HG03025 (cell line): ENCODE results near the gene ARFGAP1.

ENCODE experiments used
- ATAC-seq: cut with Tn5 transposase; IDR thresholded peaks from one replicate; pipeline ENCODE4 v1.9.1; 2021; ENCODE audit warnings: mild to moderate bottlenecking, moderate library complexity; ENCODE audit not compliant: unreplicated experiment, low FRiP score

ARFGAP1 gene

GRCh38 chr20:63289311-63290135, 16.9 kb downstream of the ARFGAP1 start:
- no peak for ATAC-seq

GRCh38 chr20:63290136-63290676, 17.6 kb downstream of the ARFGAP1 start:
- no peak for ATAC-seq

- ATAC-seq, result no peak
Observed at GRCh38 chr20:63290677-63291472, 18.3 kb downstream of the ARFGAP1 start.

- ATAC-seq, result no peak
Observed at GRCh38 chr20:63291811-63292210, 19.2 kb downstream of the ARFGAP1 start.

- ATAC-seq, result no peak
Observed at GRCh38 chr20:63292292-63292701, 19.7 kb downstream of the ARFGAP1 start.

GRCh38 chr20:63292904-63293303, 20.3 kb downstream of the ARFGAP1 start, which contains the start of gene COL20A1:
Gene COL20A1 (plus strand): TSS chr20:63293186. CDS start chr20:63295108, 1,922 bp downstream.
- no peak for ATAC-seq

GRCh38 chr20:63293456-63293855, 20.8 kb downstream of the ARFGAP1 start:
- no peak for ATAC-seq

GRCh38 chr20:63293871-63294535, 21.4 kb downstream of the ARFGAP1 start:
- ATAC-seq, result no peak

- no peak for ATAC-seq
Observed at GRCh38 chr20:63294536-63294900, 21.9 kb downstream of the ARFGAP1 start.

- ATAC-seq, result no peak
Observed at GRCh38 chr20:63295018-63295417, 22.4 kb downstream of the ARFGAP1 start.

- ATAC-seq, result no peak
Observed at GRCh38 chr20:63295422-63295821, 22.8 kb downstream of the ARFGAP1 start.

GRCh38 chr20:63295846-63296245, 23.2 kb downstream of the ARFGAP1 start:
- ATAC-seq, result no peak

GRCh38 chr20:63296531-63297299, 24.1 kb downstream of the ARFGAP1 start:
- ATAC-seq, result no peak

- ATAC-seq, result no peak
Observed at GRCh38 chr20:63297371-63297781, 24.8 kb downstream of the ARFGAP1 start.

- no peak for ATAC-seq
Observed at GRCh38 chr20:63297796-63298572, 25.4 kb downstream of the ARFGAP1 start.

GRCh38 chr20:63298731-63299312, 26.2 kb downstream of the ARFGAP1 start:
- no peak for ATAC-seq

- ATAC-seq, result no peak
Observed at GRCh38 chr20:63301671-63302070, 29.1 kb downstream of the ARFGAP1 start.

- no peak for ATAC-seq
Observed at GRCh38 chr20:63303095-63303666, 30.6 kb downstream of the ARFGAP1 start.

GRCh38 chr20:63305393-63305792, 32.8 kb downstream of the ARFGAP1 start:
- no peak for ATAC-seq
